ENCODE measurements around the gene VIPR1. TPM values are rescaled to one million over a fixed set of nuclear protein-coding genes. Genes with fewer than 3 reads are reported as not detected.
"Not testable (repeated sequence)": the region's sequence is repeated elsewhere in the genome, so short reads cannot be mapped to it uniquely, and the experiment has no call there.

The VIPR1 gene
- total RNA-seq, 1 donor from 2014 or later, result 0.68 TPM

- peaks cover 4% of the 10 kb centered on the region for H3K4me1 Mint-ChIP-seq
- no peaks in the 10 kb centered on the region for H3K9me3 Mint-ChIP-seq
- no peak overlapping the region for H3K27ac Mint-ChIP-seq
- no peak for DNase-seq
- H3K4me3 Mint-ChIP-seq, result no peak overlapping the region
- peaks cover 5% of the 10 kb centered on the region for H3K36me3 Mint-ChIP-seq (ENCODE audit: low read depth)
- intact Hi-C loops (cut with micrococcal nuclease), result loop anchor here (5.0 kb wide), 1 partner anchor 297 kb away; no protein-coding TSS in a partner anchor
- H3K27me3 Mint-ChIP-seq, result no peaks in the 10 kb centered on the region
Observed at GRCh38 chr3:42544492-42545283, 42.2 kb downstream of the VIPR1 start.

GRCh38 chr3:42545284-42545900 is 42.9 kb downstream of the VIPR1 start:
- Mint-ChIP-seq H3K36me3 (ENCODE audit: low read depth) (peaks cover 6% of the 10 kb centered on the region), H3K27me3 (no peaks in the 10 kb centered on the region), H3K4me3 (no peak overlapping the region), H3K4me1 (peaks cover 8% of the 10 kb centered on the region), H3K27ac (no peak overlapping the region), H3K9me3 (no peaks in the 10 kb centered on the region)
- intact Hi-C loops (cut with micrococcal nuclease), result loop anchor here (5.0 kb wide), 1 partner anchor 298 kb away; no protein-coding TSS in a partner anchor
- DNase-seq, result no peak

GRCh38 chr3:42546691-42547213 is 44.3 kb downstream of the VIPR1 start:
- Mint-ChIP-seq H3K4me1 (peaks cover 10% of the 10 kb centered on the region), H3K27ac (no peak overlapping the region), H3K27me3 (no peaks in the 10 kb centered on the region), H3K4me3 (no peak overlapping the region), H3K36me3 (ENCODE audit: low read depth) (peaks cover 12% of the 10 kb centered on the region), H3K9me3 (no peaks in the 10 kb centered on the region)
- intact Hi-C loops (cut with micrococcal nuclease), result loop anchor here (5.0 kb wide), 1 partner anchor 299 kb away; no protein-coding TSS in a partner anchor
- no peak for DNase-seq

GRCh38 chr3:42547401-42547945 is 45.0 kb downstream of the VIPR1 start:
- intact Hi-C loops (cut with micrococcal nuclease), result loop anchor here (5.0 kb wide), 1 partner anchor 300 kb away; no protein-coding TSS in a partner anchor
- DNase-seq, result peak; percentile 89
- Mint-ChIP-seq H3K9me3 (no peaks in the 10 kb centered on the region), H3K36me3 (ENCODE audit: low read depth) (peaks cover 14% of the 10 kb centered on the region), H3K4me3 (no peak overlapping the region), H3K4me1 (peaks cover 10% of the 10 kb centered on the region), H3K27ac (no peak overlapping the region), H3K27me3 (no peaks in the 10 kb centered on the region)

GRCh38 chr3:42549131-42549530 is 46.7 kb downstream of the VIPR1 start:
- DNase-seq, result no peak
- Mint-ChIP-seq H3K9me3 (no peaks in the 10 kb centered on the region), H3K4me3 (no peak overlapping the region), H3K36me3 (ENCODE audit: low read depth) (peaks cover 28% of the 10 kb centered on the region), H3K27ac (peak overlapping the region; percentile 45), H3K27me3 (no peaks in the 10 kb centered on the region), H3K4me1 (peaks cover 15% of the 10 kb centered on the region)
- intact Hi-C loops (cut with micrococcal nuclease), result loop anchor here (5.0 kb wide), 1 partner anchor 302 kb away; no protein-coding TSS in a partner anchor

GRCh38 chr3:42550250-42550649 is 47.8 kb downstream of the VIPR1 start:
- H3K27ac Mint-ChIP-seq, result no peak overlapping the region
- H3K9me3 Mint-ChIP-seq, result no peaks in the 10 kb centered on the region
- peaks cover 32% of the 10 kb centered on the region for H3K36me3 Mint-ChIP-seq (ENCODE audit: low read depth)
- intact Hi-C loops (cut with micrococcal nuclease), result no loop called here
- H3K4me1 Mint-ChIP-seq, result peaks cover 16% of the 10 kb centered on the region
- H3K4me3 Mint-ChIP-seq, result no peak overlapping the region
- H3K27me3 Mint-ChIP-seq, result no peaks in the 10 kb centered on the region
- DNase-seq, result no peak

GRCh38 chr3:42552830-42553229 is 50.4 kb downstream of the VIPR1 start:
- Mint-ChIP-seq H3K4me1 (peaks cover 35% of the 10 kb centered on the region), H3K4me3 (no peak overlapping the region), H3K27ac (no peak overlapping the region), H3K36me3 (ENCODE audit: low read depth) (peaks cover 39% of the 10 kb centered on the region), H3K9me3 (no peaks in the 10 kb centered on the region), H3K27me3 (no peaks in the 10 kb centered on the region)
- intact Hi-C loops (cut with micrococcal nuclease), result no loop called here
- no peak for DNase-seq

- H3K27ac Mint-ChIP-seq, result peak overlapping the region; percentile 96
- DNase-seq, result peak; percentile 87
- H3K27me3 Mint-ChIP-seq, result no peaks in the 10 kb centered on the region
- H3K9me3 Mint-ChIP-seq, result no peaks in the 10 kb centered on the region
- peaks cover 32% of the 10 kb centered on the region for H3K4me1 Mint-ChIP-seq
- peak overlapping the region; percentile 73 for H3K4me3 Mint-ChIP-seq
- intact Hi-C loops (cut with micrococcal nuclease), result loop anchor here (1.0 to 2.0 kb wide), 2 partner anchors 26 to 45 kb away; partner anchors contain the start of gene NKTR
- peaks cover 50% of the 10 kb centered on the region for H3K36me3 Mint-ChIP-seq (ENCODE audit: low read depth)
Observed at GRCh38 chr3:42556089-42556632, 53.7 kb downstream of the VIPR1 start.

GRCh38 chr3:42556817-42557216 is 54.4 kb downstream of the VIPR1 start:
- not testable (repeated sequence) for H3K27me3 Mint-ChIP-seq, H3K9me3 Mint-ChIP-seq, DNase-seq
- H3K36me3 Mint-ChIP-seq (ENCODE audit: low read depth), result peaks cover 50% of the 10 kb centered on the region
- intact Hi-C loops (cut with micrococcal nuclease), result loop anchor here (1.0 to 2.0 kb wide), 2 partner anchors 25 to 44 kb away; partner anchors contain the start of gene NKTR
- H3K4me1 Mint-ChIP-seq, result peaks cover 32% of the 10 kb centered on the region
- peak overlapping the region; percentile 73 for H3K4me3 Mint-ChIP-seq
- peak overlapping the region; percentile 96 for H3K27ac Mint-ChIP-seq

GRCh38 chr3:42557854-42558253 is 55.4 kb downstream of the VIPR1 start:
- Mint-ChIP-seq H3K9me3 (no peaks in the 10 kb centered on the region), H3K36me3 (ENCODE audit: low read depth) (peaks cover 53% of the 10 kb centered on the region), H3K4me3 (no peak overlapping the region), H3K4me1 (peaks cover 35% of the 10 kb centered on the region), H3K27me3 (no peaks in the 10 kb centered on the region), H3K27ac (no peak overlapping the region)
- intact Hi-C loops (cut with micrococcal nuclease), result loop anchor here (2.0 kb wide), 1 partner anchor 43 kb away; the partner anchor contains the start of gene NKTR
- peak; percentile 80 for DNase-seq

GRCh38 chr3:42562047-42562907 is 59.8 kb downstream of the VIPR1 start:
- intact Hi-C loops (cut with micrococcal nuclease), result no loop called here
- Mint-ChIP-seq H3K27me3 (no peaks in the 10 kb centered on the region), H3K9me3 (no peaks in the 10 kb centered on the region), H3K36me3 (ENCODE audit: low read depth) (peaks cover 56% of the 10 kb centered on the region), H3K4me1 (peaks cover 15% of the 10 kb centered on the region), H3K4me3 (no peak overlapping the region), H3K27ac (peak overlapping the region; percentile 83)
- DNase-seq, result no peak

- no peaks in the 10 kb centered on the region for H3K27me3 Mint-ChIP-seq
- intact Hi-C loops (cut with micrococcal nuclease), result no loop called here
Observed at GRCh38 chr3:42569593-42570142, 67.2 kb downstream of the VIPR1 start.

More at GRCh38 chr3:42569593-42570142, 67.2 kb downstream of the VIPR1 start:
- DNase-seq, result no peak
- Mint-ChIP-seq H3K36me3 (ENCODE audit: low read depth) (peaks cover 55% of the 10 kb centered on the region), H3K4me3 (no peak overlapping the region), H3K4me1 (peaks cover 14% of the 10 kb centered on the region), H3K27ac (no peak overlapping the region), H3K9me3 (peaks cover 4% of the 10 kb centered on the region)
